HPDE6-E6E7 (cell line): Measurements from ENCODE around the gene POLN.

Experiments
- DNase-seq: peaks from one replicate; pipeline ENCODE4 v3.0.0; 2011; ENCODE audit warnings: missing footprints; ENCODE audit errors: extremely low spot score

POLN gene

DNA sequence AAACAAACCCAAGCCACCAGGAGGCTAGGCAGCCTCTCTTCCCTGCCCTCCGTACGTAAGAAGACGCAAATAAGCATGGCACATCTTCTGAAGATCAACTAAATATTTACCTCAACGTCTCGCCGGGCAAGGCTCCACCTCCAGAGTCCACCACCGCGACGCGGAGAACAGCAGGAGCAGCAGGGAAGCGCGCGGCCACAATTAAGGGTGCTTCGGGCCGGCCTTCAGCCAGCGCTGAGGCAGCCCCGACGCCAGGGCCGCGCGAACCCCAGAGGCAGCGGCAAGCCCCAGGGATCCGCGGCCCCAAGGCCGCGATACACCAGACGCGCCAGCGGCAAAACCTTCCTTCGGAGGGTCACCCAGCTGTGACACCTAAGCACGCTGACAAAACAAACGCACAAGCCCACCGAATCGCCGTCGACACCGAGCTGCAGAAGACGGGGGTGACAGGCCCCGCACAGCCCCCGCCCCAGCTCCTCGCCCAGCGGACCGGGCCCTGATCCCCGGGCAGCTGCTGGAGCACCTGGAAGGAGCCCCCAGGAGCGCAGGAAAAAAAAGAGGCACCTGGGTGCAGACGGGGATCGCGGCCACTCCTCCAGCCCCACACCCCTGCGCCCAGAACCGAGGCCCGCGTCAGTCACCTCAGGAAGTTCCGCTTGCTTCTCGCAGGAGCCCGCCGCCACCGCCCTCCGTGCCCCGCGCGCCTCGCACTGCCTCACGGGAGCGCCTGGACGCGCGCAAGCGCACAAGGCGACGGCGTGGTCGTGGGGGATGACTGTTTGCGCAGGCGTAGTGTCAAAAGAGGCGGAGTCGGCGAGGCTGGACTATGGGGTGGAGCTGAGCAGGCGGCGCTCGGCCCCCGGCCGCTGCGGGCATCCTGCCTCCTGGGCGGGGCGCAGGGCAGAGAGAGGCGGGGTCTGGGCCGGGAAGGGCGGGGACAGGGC lies at the start of gene POLN, which contains the start of gene HAUS3:
Gene POLN (minus strand): TSS at position 712 of the 944 bp plus-strand sequence. CDS start 12,890 bp downstream, outside the sequence.
Gene HAUS3 (minus strand): TSS at position 712 of the 944 bp plus-strand sequence. CDS start 1,175 bp downstream, outside the sequence.
- peak; percentile 97 for DNase-seq

DNA sequence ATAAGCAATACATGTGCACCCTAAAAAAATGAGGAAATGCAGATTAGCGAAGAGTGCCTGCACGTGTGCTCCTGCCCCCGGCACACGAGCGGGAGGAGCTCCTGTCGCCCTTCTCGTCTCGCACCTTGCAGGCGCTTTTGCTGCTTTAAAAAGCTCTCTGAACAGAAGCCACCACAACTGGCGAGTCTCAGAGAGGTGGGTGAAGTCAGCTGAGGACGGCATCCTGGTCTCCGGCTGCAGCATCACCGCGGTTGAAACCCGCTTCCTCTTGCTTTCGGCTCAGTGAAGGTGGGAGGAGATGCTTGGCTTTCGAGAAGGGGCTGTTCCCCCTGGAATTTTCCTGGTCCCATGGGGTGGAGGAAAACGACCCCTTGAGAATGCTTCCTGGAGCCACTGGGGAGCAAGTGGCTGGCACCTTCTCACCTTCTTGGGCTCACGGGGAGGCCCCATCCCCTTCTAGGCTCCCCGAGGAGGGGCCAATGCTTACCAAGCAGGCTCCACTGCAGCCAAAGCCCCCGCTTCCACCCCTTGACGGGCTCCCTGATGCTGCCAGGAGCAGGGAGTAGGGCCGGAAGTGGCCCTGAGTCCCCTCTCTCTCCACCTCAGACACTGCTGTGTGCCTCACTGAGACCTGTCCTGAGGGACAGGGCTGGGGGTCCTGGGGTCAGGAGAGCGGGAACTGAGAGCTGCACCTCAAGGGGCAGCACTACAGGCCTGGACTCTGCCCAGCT lies 49.2 kb upstream of the POLN start:
- no peak for DNase-seq

DNA sequence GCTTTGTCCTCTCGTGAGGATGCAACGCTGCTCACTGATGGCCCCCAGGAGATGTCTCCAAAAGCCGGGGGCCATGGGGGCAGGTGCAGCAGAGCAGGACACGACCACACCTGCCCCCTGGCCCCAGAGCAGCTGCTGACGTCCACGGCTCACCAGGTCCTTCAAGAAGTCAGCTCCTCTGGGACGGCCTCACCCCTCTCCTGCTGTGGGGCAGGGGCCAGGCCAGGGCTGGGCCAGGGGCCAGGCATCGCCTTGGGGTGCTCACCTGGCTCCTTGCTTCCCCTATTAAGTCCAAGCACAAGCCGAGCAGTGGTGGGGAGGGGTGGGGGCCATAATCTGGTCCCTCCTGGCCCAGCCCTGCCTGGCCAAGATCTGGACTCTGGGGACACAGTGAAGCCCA lies 48.6 kb upstream of the POLN start:
- DNase-seq, result no peak

DNA sequence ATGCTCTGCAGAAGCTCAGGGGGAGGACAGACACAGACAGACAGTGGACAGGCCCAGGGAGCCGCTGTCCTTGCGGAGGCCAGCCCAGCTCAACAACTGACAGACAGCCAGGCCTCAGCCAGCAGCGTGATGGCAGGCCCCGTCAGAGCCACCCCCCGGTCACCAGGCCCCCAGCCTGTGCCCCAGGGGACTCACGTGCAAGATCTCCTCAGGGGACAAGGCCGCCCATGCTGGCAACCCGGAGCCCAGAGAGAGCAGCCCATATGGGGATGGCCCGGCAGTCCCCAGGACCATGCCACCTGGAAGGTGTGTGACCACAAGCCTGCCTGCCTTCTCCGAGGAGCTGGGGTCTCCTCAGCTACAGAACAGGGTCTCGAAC lies 48.0 kb upstream of the POLN start:
- DNase-seq, result no peak

DNA sequence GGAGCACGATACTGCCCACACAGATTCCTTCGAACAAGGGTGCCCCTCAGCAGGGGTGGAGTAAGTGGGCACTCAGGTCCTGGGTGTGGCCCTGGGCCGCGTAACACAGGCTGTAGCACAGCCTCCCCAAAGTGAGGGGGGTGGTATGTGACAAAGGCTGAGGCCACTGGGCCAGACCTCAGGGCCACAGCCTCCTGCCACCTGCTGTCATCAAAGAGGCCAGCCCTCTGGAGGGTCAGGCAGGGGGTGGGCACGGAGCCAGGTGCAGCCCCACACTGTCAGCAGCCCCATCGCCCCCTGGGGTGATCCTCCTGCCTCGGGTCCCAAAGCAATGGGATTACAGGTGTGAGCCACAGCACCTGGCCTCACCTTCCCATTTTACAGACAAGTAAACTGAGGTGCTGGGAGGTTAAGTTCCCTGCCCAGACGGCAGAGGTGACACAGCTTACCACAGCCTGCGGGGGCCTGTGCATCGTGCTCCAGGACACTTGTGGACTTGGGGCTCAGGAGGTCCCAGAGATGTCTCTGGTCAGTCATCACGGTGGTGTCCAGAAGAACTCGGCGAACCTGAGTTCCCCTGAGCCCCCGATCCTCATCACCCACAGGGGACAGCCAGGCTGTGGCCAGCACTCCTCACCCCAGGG lies 47.5 kb upstream of the POLN start:
- DNase-seq, result no peak

DNA sequence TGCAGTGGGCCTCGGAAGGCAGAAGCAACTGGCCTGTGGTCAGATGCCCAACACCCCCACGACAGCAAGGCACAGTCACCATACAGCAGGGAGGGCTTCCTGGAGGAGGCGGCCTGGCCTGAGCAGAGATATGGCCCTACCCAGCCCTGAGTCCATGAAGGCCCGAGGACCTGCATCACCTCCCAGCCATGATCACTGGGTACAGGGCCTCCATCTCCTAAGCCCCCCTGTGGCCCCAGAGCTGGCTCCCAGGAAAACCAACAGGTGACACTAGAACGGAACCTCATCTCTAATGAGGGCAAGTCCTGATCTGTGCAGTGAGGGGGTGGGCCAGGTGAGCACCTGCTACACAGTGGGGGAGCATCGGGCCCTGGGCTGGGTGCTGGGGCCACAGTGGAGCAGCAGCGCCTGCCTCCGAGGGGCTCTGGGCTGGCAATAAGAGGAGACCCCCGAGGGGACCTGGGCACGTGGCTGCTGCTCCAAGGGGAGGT lies 46.2 kb upstream of the POLN start:
- DNase-seq, result no peak

DNA sequence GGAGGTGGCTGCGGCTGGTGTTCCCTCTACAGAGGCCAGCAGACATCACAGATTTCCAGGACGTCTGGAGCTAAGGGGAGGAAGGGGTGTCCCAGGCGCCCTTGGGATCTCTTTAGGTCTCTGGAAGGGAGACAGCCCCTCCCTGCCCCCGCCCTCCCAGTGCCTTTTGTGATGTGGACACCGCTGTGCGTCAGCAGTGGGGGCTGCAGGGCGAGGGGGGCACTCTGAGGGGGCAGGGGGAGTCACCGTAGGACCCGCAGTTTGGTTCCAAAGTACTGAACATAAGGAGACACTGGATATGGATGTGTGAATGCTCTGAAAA lies 45.6 kb upstream of the POLN start:
- DNase-seq, result no peak

DNA sequence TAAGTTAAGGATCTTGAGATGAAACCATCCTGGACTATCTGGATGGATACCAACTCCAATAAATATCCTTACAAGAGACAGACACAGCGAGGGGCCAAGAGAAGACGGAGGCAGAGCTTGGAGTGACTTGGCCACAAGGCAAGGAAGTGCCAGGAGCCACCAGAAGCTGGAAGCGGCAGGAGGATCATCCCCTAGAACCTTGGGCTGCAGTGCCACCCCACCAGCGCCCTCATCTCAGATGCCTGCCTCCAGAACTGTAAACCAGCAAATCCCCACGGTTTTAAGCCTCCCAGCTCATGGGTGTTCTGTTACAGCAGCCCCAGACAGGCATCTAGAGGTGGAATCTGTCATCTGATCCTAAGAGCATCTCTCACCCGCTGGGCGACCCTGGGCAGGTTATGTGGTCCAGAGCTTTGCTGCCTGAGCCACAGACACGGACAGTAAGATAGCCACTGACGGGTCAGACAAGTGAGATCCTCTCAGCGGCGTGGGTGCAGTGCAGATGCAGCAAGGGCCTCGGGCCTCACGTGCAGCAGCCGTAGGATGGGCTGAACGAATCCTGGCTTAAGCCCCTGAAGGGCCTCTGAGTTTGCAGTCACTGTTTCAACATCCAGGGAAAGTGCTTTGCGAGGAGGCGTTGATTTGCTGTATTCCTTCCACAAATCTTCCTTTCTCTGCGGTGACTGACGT lies 45.1 kb upstream of the POLN start:
- no peak for DNase-seq

DNA sequence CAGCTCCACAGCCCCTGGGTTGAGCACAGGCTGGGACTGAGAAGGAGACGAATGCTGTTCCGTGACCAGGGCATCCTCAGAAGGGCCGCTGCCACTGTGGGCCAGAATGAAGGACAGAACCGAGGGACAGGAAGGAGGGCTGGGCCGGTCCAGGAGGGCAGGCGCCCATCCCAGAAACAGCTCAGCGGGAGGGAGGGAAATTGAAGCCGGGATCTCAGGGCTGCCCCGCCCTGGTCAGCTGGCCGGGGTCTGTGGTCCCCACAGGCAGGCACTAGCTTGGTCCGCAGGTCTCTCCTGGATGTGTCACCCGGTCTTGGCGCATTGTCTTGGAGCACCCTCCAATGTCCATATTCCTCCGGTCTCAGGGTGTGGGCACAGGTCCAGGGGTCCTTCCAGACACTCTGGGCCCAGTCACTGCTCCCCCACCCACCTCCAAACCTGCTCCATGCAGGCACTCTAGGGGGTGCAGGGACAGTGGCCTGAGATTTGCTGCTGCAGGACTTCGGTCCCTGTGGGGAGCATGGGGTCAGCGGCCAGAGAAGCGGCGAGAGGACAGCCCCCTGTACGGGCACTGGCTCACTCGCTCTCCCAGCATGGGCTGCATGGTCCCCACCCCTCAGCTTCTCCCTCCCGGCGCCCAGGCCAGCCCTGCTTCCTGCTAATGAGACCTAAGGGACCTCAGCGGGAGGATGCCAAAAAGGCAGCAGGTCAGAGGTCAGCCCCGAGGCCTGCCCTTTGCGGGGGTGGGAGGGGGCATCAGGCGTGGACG lies 43.9 kb upstream of the POLN start:
- DNase-seq, result no peak

DNA sequence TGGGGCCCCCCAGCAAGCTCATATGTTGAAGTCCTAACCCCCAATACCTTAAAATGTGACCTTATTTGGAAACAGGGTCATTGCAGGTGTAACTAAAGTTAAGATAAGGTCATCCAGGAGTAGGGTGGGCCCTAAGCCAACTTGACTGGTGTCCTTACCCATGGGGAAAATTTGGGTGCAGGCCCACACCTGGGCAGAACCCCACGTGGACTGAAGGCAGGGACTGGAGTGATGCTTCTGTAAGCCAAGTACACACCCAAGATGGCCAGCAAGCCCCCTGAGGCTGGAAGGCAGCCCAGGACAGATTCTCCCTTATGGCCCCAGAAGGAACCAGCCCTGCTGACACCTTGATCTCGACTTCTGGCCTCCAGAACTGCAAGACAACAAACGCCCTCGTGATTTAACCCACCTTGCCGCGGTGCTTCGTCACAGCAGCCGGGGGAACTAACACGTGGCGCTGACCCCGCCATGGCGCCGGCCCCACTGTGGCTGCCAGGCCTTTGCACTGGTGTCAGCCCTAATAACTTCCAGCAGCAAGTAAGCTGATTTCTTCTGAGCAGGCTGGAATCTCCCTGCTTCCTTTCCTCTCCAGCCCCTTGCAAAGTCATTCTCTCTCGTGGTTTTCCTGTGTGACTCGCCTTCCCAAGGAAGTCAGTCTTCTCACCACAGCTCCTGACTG lies 43.2 kb upstream of the POLN start:
- DNase-seq, result no peak

DNA sequence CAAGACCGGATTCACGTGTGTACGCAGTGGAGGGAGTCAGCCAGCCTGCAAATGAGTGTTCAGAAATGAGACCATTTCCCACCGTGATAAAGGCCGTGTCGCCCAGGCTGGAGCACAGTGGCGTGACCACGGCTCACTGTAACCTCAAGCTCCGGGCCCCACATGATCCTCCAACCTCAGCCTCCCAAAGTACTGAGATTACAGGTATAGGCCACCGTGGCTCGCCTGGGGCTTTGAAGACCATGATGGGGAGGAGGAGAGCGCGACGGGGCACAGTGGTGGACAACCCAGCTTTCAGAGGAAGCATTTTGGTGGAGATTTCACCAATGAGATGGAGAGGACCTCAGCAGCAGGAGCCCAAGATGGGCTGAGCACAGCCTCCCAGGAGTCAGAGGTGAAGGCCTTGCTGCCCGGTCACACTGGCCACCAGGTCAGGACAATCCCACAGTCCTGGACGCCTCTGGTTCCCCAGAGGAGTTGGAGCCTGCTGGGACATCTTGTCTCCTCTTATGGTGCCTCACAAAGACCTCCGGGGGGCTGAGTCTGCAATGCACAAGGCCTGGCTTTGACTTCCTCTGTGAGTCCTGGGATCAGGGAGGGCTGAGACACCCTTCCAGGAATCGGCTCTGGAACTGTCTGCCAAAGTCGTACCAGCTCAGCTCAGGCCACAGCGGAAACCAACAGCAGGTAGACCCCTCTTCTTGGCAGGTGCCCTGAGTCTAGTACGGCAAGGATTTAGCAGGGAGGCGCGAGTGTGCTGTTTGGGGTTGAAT lies 42.4 kb upstream of the POLN start:
- no peak for DNase-seq

DNA sequence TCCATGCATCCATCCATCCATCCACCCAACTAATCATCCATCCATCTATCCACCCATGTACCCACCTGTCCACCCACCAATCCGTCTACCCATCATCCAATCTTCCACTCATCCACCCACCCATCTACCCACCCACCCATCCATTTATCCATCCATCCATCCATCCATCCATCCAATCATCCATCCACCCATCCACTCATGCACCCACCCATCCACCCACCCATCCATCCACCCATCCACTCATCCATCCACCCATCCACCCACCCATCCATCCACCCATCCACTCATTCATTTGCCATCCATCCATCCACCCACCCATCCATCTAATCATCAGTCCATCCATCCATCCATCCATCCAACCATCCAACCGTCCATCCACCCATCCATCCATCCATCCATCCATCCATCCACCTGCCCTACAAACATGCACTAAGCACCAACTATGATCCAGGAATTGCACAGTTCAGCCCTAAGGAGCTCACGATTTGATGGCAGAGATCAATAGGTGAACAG lies 41.3 kb upstream of the POLN start:
- no peak for DNase-seq

DNA sequence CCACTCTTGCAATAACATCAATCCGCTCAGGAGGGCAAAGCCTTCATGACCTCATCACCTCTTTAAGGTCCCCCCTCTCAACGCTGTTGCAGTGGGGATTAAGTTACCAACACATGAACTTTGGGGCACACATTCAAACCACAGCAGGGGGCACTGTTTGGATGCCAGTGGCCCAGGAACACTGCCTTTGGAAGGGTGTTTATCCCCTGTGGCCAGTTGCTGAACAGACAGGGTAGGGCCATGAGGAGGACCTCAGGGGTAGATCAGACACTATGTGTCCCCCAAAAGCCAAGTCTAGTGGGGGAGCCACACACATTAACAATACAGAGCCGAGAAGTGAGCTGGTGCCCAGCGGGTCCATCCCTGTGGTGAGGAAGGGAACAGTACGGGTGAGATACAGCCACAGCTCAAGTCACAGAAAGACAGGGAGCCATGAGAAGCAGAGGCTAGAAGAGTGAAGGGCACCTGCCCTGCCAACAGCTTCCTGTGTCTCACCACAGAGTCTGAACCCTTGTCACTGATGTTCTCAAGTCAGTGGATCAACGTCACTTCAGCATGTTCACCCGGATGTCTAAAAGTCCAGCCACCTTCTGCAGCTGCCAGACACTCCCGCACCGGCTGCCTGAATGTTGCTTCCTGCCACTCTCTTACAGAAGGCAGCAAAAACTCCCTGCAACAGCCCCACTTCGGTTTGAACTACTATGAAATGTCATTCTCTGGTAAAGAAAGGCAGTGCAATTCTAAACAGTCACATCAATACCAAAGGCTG lies 39.8 kb upstream of the POLN start:
- DNase-seq, result no peak

DNA sequence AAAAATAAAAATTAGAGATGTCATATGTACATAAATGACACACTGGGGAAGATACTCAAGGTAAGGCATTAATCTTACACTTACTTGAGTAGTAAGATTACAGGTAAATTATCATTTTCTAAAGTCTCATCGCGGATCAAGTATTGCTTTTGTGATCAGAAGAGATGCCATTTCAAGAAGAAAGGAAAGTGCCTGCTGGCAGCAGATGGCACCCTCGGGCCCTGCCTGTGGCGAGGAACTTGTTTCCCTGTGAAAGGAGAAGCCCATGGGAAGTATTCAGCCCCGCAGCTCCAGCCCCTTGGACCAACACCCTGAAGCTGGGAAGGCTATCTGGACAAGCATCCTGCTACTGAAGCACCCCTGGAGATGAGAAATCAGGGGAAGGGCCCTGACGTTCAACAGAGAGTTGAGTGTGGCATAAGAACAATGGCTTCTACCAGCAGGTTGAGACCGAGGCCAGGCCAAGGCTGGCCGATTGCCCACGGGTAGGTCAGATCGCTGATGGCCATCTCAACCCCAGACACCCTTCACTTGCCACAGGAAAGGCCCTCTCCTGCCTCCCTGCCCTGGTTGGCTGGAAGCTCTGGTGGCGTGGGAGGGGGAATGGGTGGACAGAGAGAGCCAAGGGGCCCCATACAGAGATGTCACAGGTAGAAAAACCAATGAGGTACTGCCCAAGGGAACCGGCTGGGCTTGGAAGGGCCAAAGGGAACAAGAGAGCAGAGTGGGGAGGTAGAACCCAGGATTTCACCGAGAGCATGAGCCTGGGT lies 38.8 kb upstream of the POLN start:
- no peak for DNase-seq

DNA sequence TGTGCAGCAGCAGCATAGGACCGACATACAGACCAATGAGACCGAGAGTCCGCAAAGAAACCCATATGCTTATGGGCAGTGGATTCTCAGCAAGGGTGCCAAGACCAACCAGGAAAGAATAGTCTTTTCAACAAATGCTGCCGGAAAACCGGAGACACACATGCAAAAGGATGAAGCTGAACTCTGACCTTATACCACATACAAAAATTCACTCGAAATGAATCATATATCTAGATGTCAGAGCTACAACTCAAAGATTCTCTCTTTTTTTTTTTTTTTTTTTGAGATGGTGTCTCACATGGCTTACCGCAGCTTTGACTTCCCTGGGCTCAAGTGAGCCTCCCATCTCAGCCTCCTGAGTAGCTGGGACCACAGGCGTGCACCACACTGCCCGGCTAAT lies 36.0 kb upstream of the POLN start:
- DNase-seq, result no peak

DNA sequence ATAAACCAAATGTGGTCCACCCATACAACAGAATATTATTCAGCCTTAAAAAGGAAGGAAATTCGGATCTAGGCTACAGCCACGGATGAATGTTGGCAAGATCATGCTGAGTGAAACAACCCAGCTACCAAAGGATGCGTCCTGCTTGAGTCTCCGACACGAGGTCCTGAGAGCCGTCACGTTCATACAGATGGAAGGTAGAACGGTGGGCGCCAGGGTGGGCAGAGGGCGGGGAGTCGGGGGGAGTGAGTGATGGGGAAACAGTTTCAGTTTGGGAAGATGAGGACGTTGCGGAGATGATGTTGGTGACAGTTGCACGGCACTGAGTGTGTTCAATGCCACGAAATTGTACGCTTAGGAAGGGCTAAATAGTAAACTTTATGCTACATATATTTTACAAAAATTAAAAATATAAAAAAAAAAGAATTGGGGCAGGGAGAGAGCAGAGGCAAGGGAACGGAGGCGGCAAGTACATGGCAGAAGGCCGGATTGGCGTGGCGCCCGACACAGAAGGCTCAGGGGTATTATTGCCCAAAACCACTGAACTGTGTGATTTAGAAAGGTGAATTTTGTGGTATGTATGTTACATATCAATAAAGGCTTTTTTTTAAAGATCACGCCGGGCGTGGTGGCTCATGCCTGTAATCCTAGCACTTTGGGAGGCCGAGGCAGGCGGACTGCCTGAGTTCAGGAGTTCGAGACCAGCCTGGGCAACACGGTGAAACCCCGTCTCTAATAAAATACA lies 34.8 kb upstream of the POLN start:
- no peak for DNase-seq
